HepG2 (cell line): Measurements from ENCODE around the gene SRI. TPM values are rescaled to one million over a fixed set of nuclear protein-coding genes. Genes with fewer than 3 reads are reported as not detected.

Experiments
- ATAC-seq: fragments of 200-7000 bp; cut with Tn5 transposase; 3 replicates; pipeline ENCODE4 v1.9.1; 2020; ENCODE audit warnings: mild to moderate bottlenecking, moderate library complexity
- BruUV-seq: library from RNA; stranded (reverse); fragments of 400-500 nt; replicated peaks from 2 replicates; lab custom pipeline; 2021; lab: Mats Ljungman, UMichigan
- CTCF ChIA-PET: fragments of 300-600 bp; formaldehyde crosslinking; extraction: SDS; loops from one replicate; lab custom pipeline; 2021; ENCODE audit warnings: low total read pairs, inconsistent platforms, low intra/inter-chr PET ratio; lab: Yijun Ruan, JAX
- POLR2A ChIA-PET: fragments of 350-600 bp; sonication (Branson Sonifier 250); formaldehyde crosslinking; loops from one replicate; lab custom pipeline; 2020; ENCODE audit warnings: antibody characterized with exemption, inconsistent platforms; lab: Yijun Ruan, JAX
- DNase-seq: peaks from one replicate; pipeline ENCODE4 v3.0.0-alpha.2; 2015; ENCODE audit warnings: low spot score
- FAIRE-seq: peaks from 3 replicates; lab custom pipeline; 2011; peaks lifted over from hg19 to GRCh38; lab: Jason Lieb, UNC
- H2AFZ ChIP-seq: one replicate; pipeline ENCODE4 v1.6.1; 2011; ENCODE audit warnings: low read length, inconsistent platforms
- H3K27ac ChIP-seq: fragments of 300-600 bp; 3 replicates; pipeline ENCODE4 v1.8.0; 2011; ENCODE audit warnings: mixed run types, mild to moderate bottlenecking, mixed read lengths, low read length, inconsistent platforms; ENCODE audit not compliant: insufficient read depth; ENCODE audit errors: extremely low read length
- H3K27me3 ChIP-seq, 2 experiments: fragments of 200-600 bp in 1 of 2; 2 replicates in 1 of 2; 3 replicates in 1 of 2; pipeline versions ENCODE4 v1.6.0 to v1.8.0; 2011; ENCODE audit warnings: low read length in 2 of 2, mild to moderate bottlenecking in 2 of 2, moderate library complexity in 2 of 2, inconsistent platforms in 1 of 2; ENCODE audit not compliant: insufficient read depth in 2 of 2, control insufficient read depth in 1 of 2
- H3K36me3 ChIP-seq, 2 experiments: fragments of 200-600 bp in 1 of 2; replicated peaks in 1 of 2; 2 replicates in 1 of 2; 3 replicates in 1 of 2; pipeline versions ENCODE4 v1.5.1 to v1.8.0; 2011; ENCODE audit warnings: low read length in 2 of 2, inconsistent platforms in 1 of 2; ENCODE audit not compliant: insufficient read depth in 2 of 2, control insufficient read depth in 1 of 2
- H3K4me1 ChIP-seq: 2 replicates; pipeline ENCODE4 v1.5.1; 2012; ENCODE audit warnings: low read length, inconsistent platforms; ENCODE audit not compliant: insufficient read depth
- H3K4me2 ChIP-seq: 2 replicates; pipeline ENCODE4 v1.6.0; 2011; ENCODE audit warnings: low read depth, low read length, inconsistent platforms
- H3K4me3 ChIP-seq, 3 experiments: fragments of 200-600 bp in 1 of 3; sonication (generic), shearing (Covaris generic) in 1 of 3; replicated peaks in 1 of 3; 2 replicates each; pipeline ENCODE4 v1.5.1; 2011 to 2016; ENCODE audit warnings: low read length in 3 of 3, inconsistent platforms in 2 of 3, low read depth in 2 of 3, mild to moderate bottlenecking in 2 of 3, control low read depth in 1 of 3, mixed read lengths in 1 of 3; ENCODE audit not compliant: insufficient read depth in 1 of 3
- H3K79me2 ChIP-seq: one replicate; pipeline ENCODE4 v1.6.1; 2011; ENCODE audit warnings: low read length, inconsistent platforms; ENCODE audit not compliant: insufficient read depth
- H3K9ac ChIP-seq: 2 replicates; pipeline ENCODE4 v1.6.0; 2011; ENCODE audit warnings: mild to moderate bottlenecking, low read depth, low read length, inconsistent platforms; ENCODE audit not compliant: insufficient read depth
- H3K9me3 ChIP-seq: 2 replicates; pipeline ENCODE4 v1.5.1; 2012; ENCODE audit warnings: mild to moderate bottlenecking, low read length
- H4K20me1 ChIP-seq: 2 replicates; pipeline ENCODE4 v1.6.0; 2011; ENCODE audit warnings: inconsistent platforms, mild to moderate bottlenecking, low read length, moderate library complexity; ENCODE audit not compliant: insufficient read depth
- FOXO1 ChIP-seq: sonication (generic); formaldehyde crosslinking; IDR thresholded peaks from 2 replicates; pipeline ENCODE4 v1.4.0; 2020; ENCODE audit warnings: missing genetic modification reagents
- GATAD1 ChIP-seq: IDR thresholded peaks from 2 replicates; pipeline ENCODE4 v1.6.1; 2016; ENCODE audit warnings: missing genetic modification reagents, missing compliant biosample characterization
- HNRNPUL1 ChIP-seq: fragments of 200-400 bp; formaldehyde crosslinking; IDR thresholded peaks from 2 replicates; pipeline ENCODE4 v1.6.1; 2017; ENCODE audit warnings: low read depth, mild to moderate bottlenecking, low read length, moderate library complexity
- HOXA5 ChIP-seq: sonication (generic); formaldehyde crosslinking; IDR thresholded peaks from 2 replicates; pipeline ENCODE4 v1.4.0; 2020; ENCODE audit warnings: missing genetic modification reagents
- KAT2B ChIP-seq: fragments of 150-350 bp; IDR thresholded peaks from 2 replicates; pipeline ENCODE4 v1.6.1; 2014; ENCODE audit warnings: low read depth, low read length, borderline replicate concordance
- PRPF4 ChIP-seq: fragments of 200-400 bp; formaldehyde crosslinking; IDR thresholded peaks from 2 replicates; pipeline ENCODE4 v1.6.1; 2016; ENCODE audit warnings: low read length, low read depth; ENCODE audit not compliant: poor library complexity, severe bottlenecking
- RFX5 ChIP-seq: IDR thresholded peaks from 2 replicates; pipeline ENCODE4 v1.6.1; 2011; ENCODE audit warnings: low read depth, low read length, improper control_type of control experiment
- SSRP1 ChIP-seq: IDR thresholded peaks from 2 replicates; pipeline ENCODE4 v1.6.1; 2016; ENCODE audit warnings: control low read depth
- ZFP37 ChIP-seq: sonication (generic); formaldehyde crosslinking; IDR thresholded peaks from 2 replicates; pipeline ENCODE4 v1.4.0; 2020; ENCODE audit warnings: missing genetic modification reagents, borderline replicate concordance
- ZKSCAN1 ChIP-seq: fragments of 150-350 bp; IDR thresholded peaks from 2 replicates; pipeline ENCODE4 v1.6.1; 2014; ENCODE audit warnings: low read length
- ZNF441 ChIP-seq: sonication (generic); formaldehyde crosslinking; IDR thresholded peaks from 2 replicates; pipeline ENCODE4 v1.7.0; 2021; ENCODE audit warnings: missing genetic modification reagents, borderline replicate concordance
- ZNF557 ChIP-seq: sonication (generic); formaldehyde crosslinking; IDR thresholded peaks from 2 replicates; pipeline ENCODE4 v1.4.0; 2020; ENCODE audit warnings: missing genetic modification reagents
- ZNF572 ChIP-seq: sonication (generic); formaldehyde crosslinking; IDR thresholded peaks from 2 replicates; pipeline ENCODE4 v1.5.1; 2020; ENCODE audit warnings: mild to moderate bottlenecking, missing genetic modification reagents
- ZNF83 ChIP-seq: sonication (generic); formaldehyde crosslinking; IDR thresholded peaks from 2 replicates; pipeline ENCODE4 v1.4.0; 2020; ENCODE audit warnings: missing genetic modification reagents, mild to moderate bottlenecking, borderline replicate concordance
- ZNF841 ChIP-seq: sonication (generic); formaldehyde crosslinking; IDR thresholded peaks from 2 replicates; pipeline ENCODE4 v1.8.1; 2023; ENCODE audit warnings: missing genetic modification reagents, borderline replicate concordance
- WGBS: methylation state at CpG from one replicate; pipeline ENCODE4 v1.1.6; 2017; ENCODE audit warnings: low lambda C conversion rate; 5-methylcytosine and 5-hydroxymethylcytosine counted together
- in situ Hi-C: cut with HindIII; loops from 2 replicates; pipeline ENCODE4 v1.10.0; 2017; ENCODE audit warnings: low pct_unique_long_range_greater_than_20kb; ENCODE audit not compliant: extremely low pct_ligation_motif_present
- intact Hi-C: fragments of 100-400 bp; cut with micrococcal nuclease; formaldehyde crosslinking; loops from one replicate; pipeline ENCODE4 v1.10.0; 2022; ENCODE audit not compliant: unreplicated experiment
- polyA plus RNA-seq, 8 experiments: library from polyadenylated mRNA; depleted of rRNA in 3 of 8; stranded (reverse) in 7 of 8; unstranded in 1 of 8; fragments of >200 nt; fragmentation: Illumina TruSeq in 4 of 8; extraction: Trizol in 4 of 8; gene quantifications; 2 replicates each; pipeline versions ENCODE4 v1.2.1 to v1.2.3, GENCODE V29; 2011 to 2016; ENCODE audit warnings: low read depth in 4 of 8, missing spikeins in 1 of 8, mixed read lengths in 1 of 8; ENCODE audit not compliant: insufficient read depth in 1 of 8
- total RNA-seq, 5 experiments: library from RNA; depleted of rRNA; stranded (reverse); fragments of >200 nt; fragmentation: Illumina TruSeq; extraction: Trizol; gene quantifications; 2 replicates each; pipeline ENCODE4 v1.2.3, GENCODE V29; 2016; ENCODE audit warnings: low read depth in 1 of 5
- TF ChIP-seq, protein P1 (sequence below): IDR thresholded peaks from 2 replicates; pipeline ENCODE4 v1.6.1; 2016; ENCODE audit warnings: low read depth, borderline replicate concordance
- TF ChIP-seq, protein P2 (sequence below): sonication (generic); formaldehyde crosslinking; IDR thresholded peaks from 2 replicates; pipeline ENCODE4 v1.4.0; 2020; ENCODE audit warnings: missing genetic modification reagents
- TF ChIP-seq, protein P3 (sequence below): sonication (generic); formaldehyde crosslinking; IDR thresholded peaks from 2 replicates; pipeline ENCODE4 v1.4.0; 2020; ENCODE audit warnings: missing genetic modification reagents

SRI gene
- total and polyA plus RNA-seq, 2 of the 13 experiments (the other 11 are each of a cell fraction or from before 2014, with no cell fraction given): 0.33 TPM; not detected in 1

DNA sequence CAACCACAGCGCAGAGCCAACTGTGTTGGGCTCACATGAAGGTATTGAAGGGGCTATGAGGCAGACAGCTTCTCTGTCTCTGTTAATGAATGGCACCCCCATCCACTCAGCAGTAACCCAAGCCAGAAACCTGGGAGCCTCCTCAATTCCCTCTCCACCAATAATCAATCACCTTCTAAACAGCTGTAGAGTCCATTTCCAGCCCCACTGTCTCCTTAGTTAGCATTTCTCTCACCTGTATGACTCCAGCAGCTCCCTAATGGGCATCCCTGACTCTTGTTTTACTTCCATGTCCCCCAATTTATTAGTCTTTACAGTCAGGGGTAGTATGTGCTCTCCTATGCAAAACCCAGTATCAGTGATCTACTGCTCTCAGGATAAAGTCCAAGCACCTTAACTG lies 6.9 kb downstream of the SRI start (continued):
- TF ChIP-seq, protein P1, sequence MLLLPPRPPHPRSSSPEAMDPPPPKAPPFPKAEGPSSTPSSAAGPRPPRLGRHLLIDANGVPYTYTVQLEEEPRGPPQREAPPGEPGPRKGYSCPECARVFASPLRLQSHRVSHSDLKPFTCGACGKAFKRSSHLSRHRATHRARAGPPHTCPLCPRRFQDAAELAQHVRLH (CRISPR knock-in tag): no peak
- TF ChIP-seq PRPF4: no peak

DNA sequence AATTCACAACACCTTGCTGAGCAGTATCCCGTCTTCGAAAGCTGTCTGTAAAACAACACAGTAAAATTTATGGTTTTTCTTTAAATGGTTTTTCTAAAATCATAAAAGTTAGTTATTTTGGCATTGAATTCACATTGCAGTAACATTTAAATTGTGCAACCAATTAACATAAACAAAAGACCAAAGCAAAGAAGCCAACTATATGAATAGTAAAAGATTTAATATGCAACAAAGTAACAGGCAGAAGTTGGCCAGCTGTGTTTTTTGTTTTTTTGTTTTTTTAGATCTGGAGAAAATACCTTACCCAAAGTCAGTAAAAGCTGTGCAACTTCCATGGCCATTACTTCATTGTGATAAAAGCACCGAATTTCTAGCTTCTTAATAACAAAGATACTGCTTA lies 11.3 kb downstream of the SRI start:
- ChIA-PET CTCF (no interaction called here), POLR2A (no interaction called here)
- intact Hi-C loops: no loop called here
- no peaks in the 10 kb centered on the region for H3K36me3 ChIP-seq
- in situ Hi-C loops: no loop called here
- TF ChIP-seq FOXO1 (CRISPR knock-in tag) (no peak), RFX5 (no peak), SSRP1 (CRISPR knock-in tag) (no peak), ZNF557 (CRISPR knock-in tag) (no peak), HOXA5 (no peak), HNRNPUL1 (no peak), ZKSCAN1 (no peak), ZFP37 (no peak), ZNF83 (CRISPR knock-in tag) (no peak), ZNF441 (CRISPR knock-in tag) (no peak), ZNF572 (CRISPR knock-in tag) (no peak), GATAD1 (CRISPR knock-in tag) (no peak), ZNF841 (no peak), KAT2B (no peak)
- TF ChIP-seq, protein P2, sequence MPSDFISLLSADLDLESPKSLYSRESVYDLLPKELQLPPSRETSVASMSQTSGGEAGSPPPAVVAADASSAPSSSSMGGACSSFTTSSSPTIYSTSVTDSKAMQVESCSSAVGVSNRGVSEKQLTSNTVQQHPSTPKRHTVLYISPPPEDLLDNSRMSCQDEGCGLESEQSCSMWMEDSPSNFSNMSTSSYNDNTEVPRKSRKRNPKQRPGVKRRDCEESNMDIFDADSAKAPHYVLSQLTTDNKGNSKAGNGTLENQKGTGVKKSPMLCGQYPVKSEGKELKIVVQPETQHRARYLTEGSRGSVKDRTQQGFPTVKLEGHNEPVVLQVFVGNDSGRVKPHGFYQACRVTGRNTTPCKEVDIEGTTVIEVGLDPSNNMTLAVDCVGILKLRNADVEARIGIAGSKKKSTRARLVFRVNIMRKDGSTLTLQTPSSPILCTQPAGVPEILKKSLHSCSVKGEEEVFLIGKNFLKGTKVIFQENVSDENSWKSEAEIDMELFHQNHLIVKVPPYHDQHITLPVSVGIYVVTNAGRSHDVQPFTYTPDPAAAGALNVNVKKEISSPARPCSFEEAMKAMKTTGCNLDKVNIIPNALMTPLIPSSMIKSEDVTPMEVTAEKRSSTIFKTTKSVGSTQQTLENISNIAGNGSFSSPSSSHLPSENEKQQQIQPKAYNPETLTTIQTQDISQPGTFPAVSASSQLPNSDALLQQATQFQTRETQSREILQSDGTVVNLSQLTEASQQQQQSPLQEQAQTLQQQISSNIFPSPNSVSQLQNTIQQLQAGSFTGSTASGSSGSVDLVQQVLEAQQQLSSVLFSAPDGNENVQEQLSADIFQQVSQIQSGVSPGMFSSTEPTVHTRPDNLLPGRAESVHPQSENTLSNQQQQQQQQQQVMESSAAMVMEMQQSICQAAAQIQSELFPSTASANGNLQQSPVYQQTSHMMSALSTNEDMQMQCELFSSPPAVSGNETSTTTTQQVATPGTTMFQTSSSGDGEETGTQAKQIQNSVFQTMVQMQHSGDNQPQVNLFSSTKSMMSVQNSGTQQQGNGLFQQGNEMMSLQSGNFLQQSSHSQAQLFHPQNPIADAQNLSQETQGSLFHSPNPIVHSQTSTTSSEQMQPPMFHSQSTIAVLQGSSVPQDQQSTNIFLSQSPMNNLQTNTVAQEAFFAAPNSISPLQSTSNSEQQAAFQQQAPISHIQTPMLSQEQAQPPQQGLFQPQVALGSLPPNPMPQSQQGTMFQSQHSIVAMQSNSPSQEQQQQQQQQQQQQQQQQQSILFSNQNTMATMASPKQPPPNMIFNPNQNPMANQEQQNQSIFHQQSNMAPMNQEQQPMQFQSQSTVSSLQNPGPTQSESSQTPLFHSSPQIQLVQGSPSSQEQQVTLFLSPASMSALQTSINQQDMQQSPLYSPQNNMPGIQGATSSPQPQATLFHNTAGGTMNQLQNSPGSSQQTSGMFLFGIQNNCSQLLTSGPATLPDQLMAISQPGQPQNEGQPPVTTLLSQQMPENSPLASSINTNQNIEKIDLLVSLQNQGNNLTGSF (CRISPR knock-in tag): no peak
- TF ChIP-seq, protein P3, sequence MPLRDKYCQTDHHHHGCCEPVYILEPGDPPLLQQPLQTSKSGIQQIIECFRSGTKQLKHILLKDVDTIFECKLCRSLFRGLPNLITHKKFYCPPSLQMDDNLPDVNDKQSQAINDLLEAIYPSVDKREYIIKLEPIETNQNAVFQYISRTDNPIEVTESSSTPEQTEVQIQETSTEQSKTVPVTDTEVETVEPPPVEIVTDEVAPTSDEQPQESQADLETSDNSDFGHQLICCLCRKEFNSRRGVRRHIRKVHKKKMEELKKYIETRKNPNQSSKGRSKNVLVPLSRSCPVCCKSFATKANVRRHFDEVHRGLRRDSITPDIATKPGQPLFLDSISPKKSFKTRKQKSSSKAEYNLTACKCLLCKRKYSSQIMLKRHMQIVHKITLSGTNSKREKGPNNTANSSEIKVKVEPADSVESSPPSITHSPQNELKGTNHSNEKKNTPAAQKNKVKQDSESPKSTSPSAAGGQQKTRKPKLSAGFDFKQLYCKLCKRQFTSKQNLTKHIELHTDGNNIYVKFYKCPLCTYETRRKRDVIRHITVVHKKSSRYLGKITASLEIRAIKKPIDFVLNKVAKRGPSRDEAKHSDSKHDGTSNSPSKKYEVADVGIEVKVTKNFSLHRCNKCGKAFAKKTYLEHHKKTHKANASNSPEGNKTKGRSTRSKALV: no peak
- ATAC-seq: no peak
- 38% methylated on average over 3 of the region's 3 CpGs for WGBS
- DNase-seq: no peak
- H3K4me3 ChIP-seq: no peak overlapping the region
- no peak overlapping the region for H3K9ac ChIP-seq
- no peak overlapping the region for H2AFZ ChIP-seq
- FAIRE-seq: no peak
- no peaks in the 10 kb centered on the region for H3K4me1 ChIP-seq
- no peak overlapping the region for H3K27ac ChIP-seq
- H3K9me3 ChIP-seq: no peaks in the 10 kb centered on the region
- no peaks in the 10 kb centered on the region for H4K20me1 ChIP-seq
- no peak overlapping the region for H3K4me2 ChIP-seq
- H3K27me3 ChIP-seq: no peaks in the 10 kb centered on the region
- H3K79me2 ChIP-seq: no peaks in the 10 kb centered on the region
- BruUV-seq: no TSS peak
